Amniotic epithelial cell (primary cell): ENCODE data around the gene SLC43A2.
A peak's percentile ranks its signal among the peaks of the same experiment; 100 is the strongest.

Experiments used
- DNase-seq: peaks from one replicate; pipeline ENCODE4 v3.0.0-alpha.2; 2010; ENCODE audit warnings: low read depth

Gene SLC43A2

GRCh38 chr17:1623057-1623630 lies 5.5 kb downstream of the SLC43A2 start:
- DNase-seq = no peak

- no peak for DNase-seq
Measured at GRCh38 chr17:1621273-1621954, 7.2 kb downstream of the SLC43A2 start.

GRCh38 chr17:1620486-1620885 lies 8.1 kb downstream of the SLC43A2 start:
- no peak for DNase-seq

- DNase-seq = peak; percentile 87
Measured at GRCh38 chr17:1617620-1618174, 10.9 kb downstream of the SLC43A2 start.

GRCh38 chr17:1616101-1616500 lies 12.5 kb downstream of the SLC43A2 start:
- DNase-seq = no peak

- DNase-seq = no peak
Measured at GRCh38 chr17:1612400-1612799, 16.2 kb downstream of the SLC43A2 start.

- no peak for DNase-seq
Measured at GRCh38 chr17:1611715-1612114, 16.9 kb downstream of the SLC43A2 start.

GRCh38 chr17:1608676-1609075 lies 20.0 kb downstream of the SLC43A2 start:
- no peak for DNase-seq

- DNase-seq = peak; percentile 36
Measured at GRCh38 chr17:1607971-1608320, 20.7 kb downstream of the SLC43A2 start.

GRCh38 chr17:1606352-1606985 lies 22.2 kb downstream of the SLC43A2 start:
- no peak for DNase-seq

- DNase-seq = no peak
Measured at GRCh38 chr17:1605681-1606351, 22.8 kb downstream of the SLC43A2 start.

- DNase-seq = no peak
Measured at GRCh38 chr17:1604831-1605528, 23.7 kb downstream of the SLC43A2 start.

GRCh38 chr17:1601571-1601970 lies 27.1 kb downstream of the SLC43A2 start:
- DNase-seq = no peak

GRCh38 chr17:1598399-1599095 lies 30.1 kb downstream of the SLC43A2 start:
- DNase-seq = no peak

GRCh38 chr17:1597861-1598342 lies 30.7 kb downstream of the SLC43A2 start:
- DNase-seq = no peak

GRCh38 chr17:1593630-1593931 lies 35.1 kb downstream of the SLC43A2 start:
- DNase-seq = no peak

- no peak for DNase-seq
Measured at GRCh38 chr17:1592751-1593629, 35.6 kb downstream of the SLC43A2 start.

- DNase-seq = no peak
Measured at GRCh38 chr17:1591474-1592090, 37.1 kb downstream of the SLC43A2 start.

GRCh38 chr17:1590747-1591473 lies 37.7 kb downstream of the SLC43A2 start:
- DNase-seq = no peak
